Lower lobe of right lung (tissue), 2 donors: ENCODE results near the gene TENM3. TPM values are rescaled to one million over a fixed set of nuclear protein-coding genes. Genes with fewer than 3 reads are reported as not detected.

Experiments
- ATAC-seq, 2 donors: fragments of 200-7000 bp; cut with Tn5 transposase; one replicate each; pipeline ENCODE4 v1.9.1; 2020 to 2022; ENCODE audit warnings: mild to moderate bottlenecking in 2 of 2, moderate library complexity in 2 of 2
- DNase-seq: peaks from one replicate; pipeline ENCODE4 v3.0.0-alpha.2; 2020
- H3K27ac ChIP-seq: fragments of 200-600 bp; one replicate; pipeline ENCODE4 v1.8.0; 2022
- H3K27me3 ChIP-seq: fragments of 200-600 bp; one replicate; pipeline ENCODE4 v1.8.0; 2022; ENCODE audit warnings: low read depth
- H3K36me3 ChIP-seq: fragments of 200-600 bp; one replicate; pipeline ENCODE4 v1.8.0; 2022; ENCODE audit warnings: mild to moderate bottlenecking
- H3K4me1 ChIP-seq: fragments of 200-600 bp; one replicate; pipeline ENCODE4 v1.8.0; 2022
- H3K4me3 ChIP-seq: fragments of 200-600 bp; one replicate; pipeline ENCODE4 v1.8.0; 2022; ENCODE audit warnings: mild to moderate bottlenecking
- H3K9me3 ChIP-seq: fragments of 200-600 bp; one replicate; pipeline ENCODE4 v1.8.0; 2022
- CTCF ChIP-seq: fragments of 200-600 bp; IDR thresholded peaks from one replicate; pipeline ENCODE4 v1.8.0; 2022; ENCODE audit warnings: antibody characterized with exemption, mild to moderate bottlenecking
- intact Hi-C: fragments of 100-400 bp; cut with DNase I; formaldehyde crosslinking; loops from one replicate; pipeline ENCODE4 v1.11.0; 2022
- total RNA-seq: library from RNA; stranded (reverse); fragmentation: NEBNext Ultra II Directional; extraction: Animal tissue kit (Norgen Biotek cat#: 25700); gene quantifications from one replicate; pipeline ENCODE4 v1.2.1, GENCODE V29; 2021
- donor health status: DM: no; HTN: yes; CAD: no; lungs with severe emphysema.

The TENM3 gene
- total RNA-seq, 1 donor from 2014 or later, result 1.9 TPM

DNA sequence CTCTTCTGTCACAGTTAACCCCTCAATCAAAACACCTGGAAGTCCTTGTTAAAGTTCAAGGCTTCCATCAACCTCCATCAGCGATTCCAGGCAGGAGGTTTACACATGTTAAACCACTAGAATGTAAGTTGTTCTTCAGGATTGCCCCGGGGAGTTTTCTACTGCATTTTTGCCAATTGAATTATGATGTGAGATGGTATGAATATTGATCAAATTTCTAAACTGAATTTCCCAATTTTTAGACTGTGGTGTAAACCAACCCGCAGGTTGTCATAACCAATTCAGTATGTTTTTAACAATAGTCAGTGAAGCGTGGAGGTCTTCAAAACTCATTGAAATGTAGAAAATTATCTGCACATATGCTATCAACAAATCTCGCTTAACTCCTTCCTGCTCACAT, 21.2 kb upstream of the TENM3 start:
- no peak overlapping the region for H3K4me3 ChIP-seq
- no peak for DNase-seq

DNA sequence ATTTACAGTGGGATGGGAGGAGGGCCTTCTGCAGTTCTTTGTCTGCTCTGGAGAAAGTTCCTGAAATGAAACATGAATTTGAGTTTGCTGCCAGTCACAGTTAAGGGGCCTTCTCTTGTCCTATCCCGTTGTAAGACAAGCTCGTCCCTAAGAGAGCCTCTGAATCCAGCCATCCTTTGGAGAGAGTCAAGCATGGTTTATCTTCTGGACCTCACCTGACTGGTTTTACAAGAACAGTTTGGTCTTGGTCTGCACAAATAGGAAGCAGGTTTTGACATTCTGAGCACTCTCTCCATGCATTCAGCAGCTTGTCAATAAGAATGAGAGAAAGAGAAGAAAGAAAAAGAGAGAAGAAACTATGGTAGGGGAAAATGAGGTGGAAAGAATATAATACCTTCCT, 20.4 kb upstream of the TENM3 start:
- intact Hi-C loops, result no loop called here
- Histone ChIP-seq H3K4me3 (no peak overlapping the region), H3K36me3 (no peaks in the 10 kb centered on the region), H3K27me3 (peaks cover 3% of the 10 kb centered on the region), H3K27ac (no peak overlapping the region), H3K9me3 (no peaks in the 10 kb centered on the region), H3K4me1 (no peaks in the 10 kb centered on the region)
- no peak for TF ChIP-seq CTCF
- DNase-seq, result no peak
- ATAC-seq, result no peak

More for the DNA sequence above, 21.2 kb upstream of the TENM3 start:
- intact Hi-C loops, result no loop called here
- Histone ChIP-seq H3K36me3 (no peaks in the 10 kb centered on the region), H3K9me3 (no peaks in the 10 kb centered on the region), H3K27me3 (peaks cover 3% of the 10 kb centered on the region), H3K27ac (no peak overlapping the region), H3K4me1 (no peaks in the 10 kb centered on the region)
- no peak for TF ChIP-seq CTCF
- ATAC-seq, result no peak

GRCh38 chr4:182223708-182224107, 19.5 kb upstream of the TENM3 start:
- intact Hi-C loops, result no loop called here
- H3K9me3 ChIP-seq, result no peaks in the 10 kb centered on the region
- DNase-seq (no peak), ATAC-seq (no peak)
- H3K27me3 ChIP-seq, result no peaks in the 10 kb centered on the region
- H3K36me3 ChIP-seq, result no peaks in the 10 kb centered on the region
- H3K27ac ChIP-seq, result no peak overlapping the region
- TF ChIP-seq CTCF, result no peak
- H3K4me3 ChIP-seq, result no peak overlapping the region
- H3K4me1 ChIP-seq, result no peaks in the 10 kb centered on the region

DNA sequence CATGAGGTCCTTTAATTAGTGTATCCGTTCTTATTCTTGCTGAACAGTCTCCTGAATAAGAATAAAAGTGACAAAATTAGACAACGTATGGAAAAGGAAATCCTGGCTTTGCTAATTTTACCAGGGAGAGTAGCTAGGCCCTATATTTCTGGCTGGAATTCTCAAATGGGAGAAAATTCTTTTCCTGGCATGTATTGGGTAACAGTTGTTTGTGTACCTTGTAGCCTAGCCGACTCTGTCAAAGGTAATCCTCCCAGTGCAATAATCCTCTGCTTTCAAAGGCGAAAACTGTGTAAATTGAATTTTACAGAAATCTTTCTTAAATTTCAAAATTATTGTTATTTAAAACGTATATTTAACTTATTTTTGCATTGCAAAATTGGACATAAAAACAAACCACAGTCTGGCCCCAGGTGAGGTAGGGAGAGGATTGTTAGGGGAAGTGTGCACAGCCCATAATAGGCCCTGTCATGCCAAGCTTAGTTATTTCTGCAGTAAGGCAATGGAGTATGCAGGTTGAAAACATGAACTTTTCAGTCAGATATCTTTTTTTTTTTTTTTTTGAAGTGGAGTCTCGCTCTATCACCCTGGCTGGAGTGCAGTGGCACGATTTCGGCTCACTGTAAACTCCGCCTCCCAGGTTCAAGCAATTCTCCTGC, 18.9 kb upstream of the TENM3 start:
- H3K27me3 ChIP-seq, result no peaks in the 10 kb centered on the region
- no peak overlapping the region for H3K4me3 ChIP-seq
- no peaks in the 10 kb centered on the region for H3K36me3 ChIP-seq
- no peak for TF ChIP-seq CTCF
- ATAC-seq (no peak), DNase-seq (no peak)
- no peaks in the 10 kb centered on the region for H3K4me1 ChIP-seq
- no peaks in the 10 kb centered on the region for H3K9me3 ChIP-seq
- intact Hi-C loops, result no loop called here
- no peak overlapping the region for H3K27ac ChIP-seq

DNA sequence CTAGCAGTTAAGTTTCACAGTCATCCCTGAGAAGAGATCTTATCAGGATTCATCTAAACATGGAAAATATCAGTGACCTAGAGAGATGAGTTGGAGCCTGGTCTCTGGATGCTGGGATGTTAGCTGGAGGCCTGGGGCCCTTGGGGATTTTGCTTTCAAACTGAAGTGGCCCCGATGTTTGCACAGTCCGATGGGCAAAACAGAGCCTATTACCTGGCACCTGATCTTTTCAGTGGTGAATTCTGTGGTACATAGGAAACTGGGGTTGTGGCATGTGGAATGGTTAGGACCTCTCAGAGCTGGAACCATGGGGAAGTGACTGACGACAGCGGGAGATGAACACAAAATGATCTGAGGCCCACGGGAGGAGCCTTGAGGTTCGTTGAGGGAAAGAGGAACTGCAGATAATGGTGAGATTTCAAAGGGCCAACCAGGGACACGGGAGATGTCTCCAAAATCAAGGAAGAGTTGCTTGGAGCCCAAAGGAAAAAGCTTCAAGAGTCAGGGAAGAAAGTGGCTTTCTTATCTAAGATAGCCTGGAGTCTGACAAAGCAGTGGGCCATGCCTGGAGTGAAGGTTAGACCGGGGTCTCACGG, 17.8 kb upstream of the TENM3 start:
- no peak overlapping the region for H3K27ac ChIP-seq
- ATAC-seq, result no peak
- H3K27me3 ChIP-seq, result no peaks in the 10 kb centered on the region
- H3K4me3 ChIP-seq, result no peak overlapping the region
- no peaks in the 10 kb centered on the region for H3K9me3 ChIP-seq
- DNase-seq, result no peak
- no peaks in the 10 kb centered on the region for H3K4me1 ChIP-seq
- intact Hi-C loops, result no loop called here
- no peaks in the 10 kb centered on the region for H3K36me3 ChIP-seq
- no peak for TF ChIP-seq CTCF
